Stimulated activated naive CD4-positive, alpha-beta T cell (primary cell): Measurements from ENCODE around the gene PRSS22.

Experiments used
- DNase-seq, 6 experiments: peaks; one replicate each; lab custom pipeline; 2025; lab: John Stamatoyannopoulos, UW

The PRSS22 gene

GRCh38 chr16:2881783-2882649 lies 24.0 kb upstream of the PRSS22 start:
- DNase-seq: peak in 5 of 6 experiments; percentile 10 to 67 (median 55)

- DNase-seq: no peak
These were observed 22.0 kb upstream of the PRSS22 start for GRCh38 chr16:2879854-2880508.

GRCh38 chr16:2874912-2875362 lies 17.0 kb upstream of the PRSS22 start:
- DNase-seq: peak; percentile 25 to 56 (median 50)

GRCh38 chr16:2874032-2874911 lies 16.3 kb upstream of the PRSS22 start:
- DNase-seq: no peak

GRCh38 chr16:2871926-2872325 lies 14.0 kb upstream of the PRSS22 start:
- no peak for DNase-seq

- peak; percentile 84 to 89 (median 86) for DNase-seq
These were observed 10.2 kb upstream of the PRSS22 start for GRCh38 chr16:2867987-2868789.

- no peak for DNase-seq
These were observed 9.7 kb upstream of the PRSS22 start for GRCh38 chr16:2867661-2867986.

GRCh38 chr16:2866431-2866830 lies 8.5 kb upstream of the PRSS22 start:
- no peak for DNase-seq

GRCh38 chr16:2865651-2866050 lies 7.7 kb upstream of the PRSS22 start:
- no peak for DNase-seq

GRCh38 chr16:2860826-2861567 lies 3.0 kb upstream of the PRSS22 start:
- DNase-seq: no peak

- no peak for DNase-seq
These were observed 1.8 kb upstream of the PRSS22 start for GRCh38 chr16:2859686-2860265.

GRCh38 chr16:2858245-2859025 lies 465 bp upstream of the PRSS22 start:
- DNase-seq: no peak

GRCh38 chr16:2856686-2857450 lies 1.1 kb downstream of the PRSS22 start:
- DNase-seq: no peak

GRCh38 chr16:2856061-2856670 lies 1.8 kb downstream of the PRSS22 start:
- DNase-seq: peak in 3 of 6 experiments; percentile 10 to 16 (median 16)

- DNase-seq: no peak
These were observed 2.4 kb downstream of the PRSS22 start for GRCh38 chr16:2855536-2855935.

GRCh38 chr16:2854700-2855309 lies 3.2 kb downstream of the PRSS22 start:
- no peak for DNase-seq

- DNase-seq: no peak
These were observed 4.4 kb downstream of the PRSS22 start for GRCh38 chr16:2853531-2854073.
